SK-N-MC (cell line): ENCODE measurements around the gene PPM1L.

Experiments used
- EZH2 ChIP-seq: fragments of 200-600 bp; sonication (generic); IDR thresholded peaks from one replicate; pipeline ENCODE4 v1.6.1; 2017; ENCODE audit warnings: antibody characterized with exemption
- FOXP2 ChIP-seq: optimal IDR thresholded peaks from 2 replicates; pipeline ENCODE3; 2011; ENCODE audit warnings: mild to moderate bottlenecking, moderate library complexity; ENCODE audit not compliant: insufficient read depth; ENCODE audit errors: extremely low read length, control extremely low read depth
- POLR2AphosphoS5 ChIP-seq: IDR thresholded peaks from 2 replicates; pipeline ENCODE4 v1.6.1; 2012; ENCODE audit warnings: mild to moderate bottlenecking, low read depth, low read length, borderline replicate concordance

- TF ChIP-seq EZH2 (no peak), POLR2AphosphoS5 (no peak), FOXP2 (no peak)
These were observed 130.4 kb downstream of the PPM1L start for GRCh38 chr3:160886421-160886820.
